Measurements from ENCODE around the gene RAB7A.
"Not testable (repeated sequence)": the region's sequence is repeated elsewhere in the genome, so short reads cannot be mapped to it uniquely, and the experiment has no call there.

Gene RAB7A

DNA sequence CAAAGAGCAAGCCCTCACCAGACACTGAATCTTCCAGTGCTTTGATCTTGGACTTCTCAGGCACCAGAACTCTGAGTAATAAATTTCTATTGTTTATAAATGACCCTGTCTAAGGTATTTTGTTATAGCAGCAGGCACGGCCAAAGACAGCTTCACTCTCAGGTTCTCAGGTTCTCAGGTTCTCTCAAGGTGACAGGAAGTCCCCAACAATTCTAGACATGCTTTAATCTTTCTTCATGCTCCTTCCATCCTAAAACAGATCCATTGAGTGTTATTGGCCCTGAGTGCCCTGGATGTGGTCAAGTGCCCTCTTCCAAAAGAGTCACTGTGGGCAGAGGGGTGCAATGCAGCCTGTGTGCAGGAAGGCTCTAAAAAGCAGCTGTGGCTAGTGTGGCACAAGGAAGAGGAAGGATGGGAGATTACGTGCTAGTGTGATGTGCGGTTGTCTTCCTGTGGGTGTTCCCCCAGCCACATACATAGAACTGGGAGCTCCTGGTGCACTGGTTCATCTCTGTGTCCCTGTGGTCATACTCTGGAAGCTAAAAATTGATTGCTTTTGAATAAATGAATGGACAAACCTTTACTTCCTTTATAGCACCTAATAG, 11.0 kb upstream of the RAB7A start:
- FAIRE-seq (peak; percentile 78), DNase-seq (ENCODE audit: insufficient read length) (no peak)
- TF ChIP-seq TAF1 (IDR thresholded peaks at IDR 0.05; ENCODE audit: borderline replicate concordance, low read depth, low read length) (no peak), POLR2AphosphoS5 (IDR thresholded peaks at IDR 0.05; ENCODE audit: low read depth, low read length) (no peak), POLR2A (IDR thresholded peaks at IDR 0.05; ENCODE audit: low read depth, low read length) (no peak)

DNA sequence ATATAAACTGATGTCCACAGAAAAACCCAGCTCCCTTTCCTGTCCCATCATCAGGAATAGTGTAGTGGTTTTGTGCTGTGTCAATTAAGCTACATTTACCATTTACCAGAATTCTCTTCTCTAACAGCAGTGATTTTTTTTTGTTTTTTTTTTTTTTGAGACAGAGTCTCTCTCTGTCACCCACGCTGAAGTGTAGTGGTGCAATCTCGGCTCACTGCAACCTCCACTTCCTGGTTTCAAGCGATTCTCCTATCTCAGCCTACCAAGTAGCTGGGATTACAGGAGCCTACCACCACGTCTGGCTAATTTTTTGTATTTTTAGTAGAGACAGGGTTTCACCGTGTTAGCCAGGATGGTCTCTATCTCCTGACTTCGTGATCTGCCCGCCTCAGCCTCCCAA, 7.1 kb upstream of the RAB7A start:
- DNase-seq (ENCODE audit: insufficient read length); FAIRE-seq: not testable (repeated sequence)

DNA sequence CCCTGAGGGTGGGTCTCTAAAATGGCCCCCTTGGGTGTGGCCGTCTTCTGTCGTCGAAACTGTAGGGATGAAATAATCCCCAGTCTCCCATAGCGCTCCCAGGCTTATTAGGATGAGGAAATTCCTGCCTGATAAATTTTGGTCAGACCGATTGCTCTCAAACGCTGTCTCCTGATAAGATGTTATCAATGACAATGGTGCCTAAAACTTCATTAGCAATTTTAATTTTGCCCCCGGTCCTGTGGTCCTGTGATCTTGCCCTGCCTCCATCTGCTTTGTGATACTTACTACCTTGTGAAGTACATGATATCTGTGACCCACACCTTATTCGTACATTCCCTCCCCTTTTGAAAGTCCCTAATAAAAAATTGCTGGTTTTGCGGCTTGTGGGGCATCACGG, 5.1 kb upstream of the RAB7A start:
- FAIRE-seq (no peak), DNase-seq (ENCODE audit: insufficient read length) (no peak)
- TF ChIP-seq TAF1 (IDR thresholded peaks at IDR 0.05; ENCODE audit: borderline replicate concordance, low read depth, low read length) (no peak), POLR2AphosphoS5 (IDR thresholded peaks at IDR 0.05; ENCODE audit: low read depth, low read length) (no peak), POLR2A (IDR thresholded peaks at IDR 0.05; ENCODE audit: low read depth, low read length) (no peak)

DNA sequence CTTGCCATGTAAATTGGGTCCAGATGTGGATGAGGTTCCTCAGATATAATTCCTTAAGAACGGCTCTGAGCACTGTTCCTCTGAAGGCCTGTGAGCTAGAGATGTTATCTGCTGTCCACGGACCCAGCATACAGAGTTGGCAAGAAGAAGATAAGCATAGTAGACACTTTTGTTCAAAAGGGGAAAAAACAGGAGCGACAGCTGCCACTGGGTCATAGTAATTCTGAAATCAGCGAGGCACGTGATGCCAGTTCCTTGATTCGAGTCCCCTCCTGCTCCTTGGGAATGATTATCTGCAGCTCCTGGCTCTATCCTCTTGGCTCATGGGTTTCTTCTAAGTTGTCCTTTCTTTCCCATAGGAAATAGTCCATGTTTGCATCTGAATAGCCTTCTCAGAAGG, 2.5 kb upstream of the RAB7A start:
- FAIRE-seq: no peak
- DNase-seq (ENCODE audit: insufficient read length): no peak
- TF ChIP-seq TAF1 (IDR thresholded peaks at IDR 0.05; ENCODE audit: borderline replicate concordance, low read depth, low read length) (no peak), POLR2A (IDR thresholded peaks at IDR 0.05; ENCODE audit: low read depth, low read length) (no peak), POLR2AphosphoS5 (IDR thresholded peaks at IDR 0.05; ENCODE audit: low read depth, low read length) (no peak)

DNA sequence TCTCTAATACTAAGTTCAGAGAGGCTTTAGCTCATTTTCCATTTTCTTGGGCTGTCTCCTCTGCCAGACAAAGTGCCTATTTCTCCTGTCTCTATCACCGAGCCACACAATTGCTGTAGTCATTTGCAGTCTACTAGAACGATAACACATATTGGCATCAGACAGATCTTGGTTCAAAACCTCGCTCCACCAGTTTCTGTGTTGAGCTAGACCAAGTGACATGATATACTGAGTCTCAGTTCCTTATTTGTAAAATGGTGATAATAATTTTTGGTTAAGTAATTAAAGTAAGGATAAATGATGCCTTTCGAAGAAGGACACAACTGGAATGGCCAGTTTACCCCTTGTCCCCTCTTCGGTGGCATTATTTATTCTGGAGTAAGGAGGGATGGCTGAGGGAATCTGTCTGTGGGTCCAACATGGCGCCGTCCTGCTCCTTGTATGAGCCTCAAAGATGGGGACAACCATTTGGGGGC, 398 bp upstream of the RAB7A start:
- no peak for DNase-seq (ENCODE audit: insufficient read length)
- TF ChIP-seq POLR2A (IDR thresholded peaks at IDR 0.05; ENCODE audit: low read depth, low read length): no peak
- no peak for TF ChIP-seq TAF1 (IDR thresholded peaks at IDR 0.05; ENCODE audit: borderline replicate concordance, low read depth, low read length)
- no peak for TF ChIP-seq POLR2AphosphoS5 (IDR thresholded peaks at IDR 0.05; ENCODE audit: low read depth, low read length)
- FAIRE-seq: no peak

DNA sequence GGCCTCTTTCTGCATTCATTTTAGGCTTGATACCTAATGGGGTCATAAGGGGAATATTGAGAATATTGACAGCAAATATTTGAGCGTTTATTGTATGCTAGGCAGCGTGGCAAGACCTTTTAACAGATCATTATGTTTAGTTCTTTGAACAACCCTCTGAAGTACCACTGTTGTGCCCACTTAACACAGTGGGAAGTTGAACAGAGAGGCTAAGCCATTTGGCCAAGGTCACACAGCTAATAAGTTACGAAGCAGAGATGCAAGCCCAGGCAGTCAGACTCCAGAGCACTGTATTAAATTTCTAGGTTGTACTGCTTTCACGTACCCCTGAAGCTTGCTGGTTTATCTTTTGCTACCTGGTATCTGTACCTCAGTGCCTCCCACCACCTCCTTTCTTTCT, 1.1 kb downstream of the RAB7A start:
- TF ChIP-seq TAF1 (IDR thresholded peaks at IDR 0.05; ENCODE audit: borderline replicate concordance, low read depth, low read length): no peak
- no peak for TF ChIP-seq POLR2A (IDR thresholded peaks at IDR 0.05; ENCODE audit: low read depth, low read length)
- TF ChIP-seq POLR2AphosphoS5 (IDR thresholded peaks at IDR 0.05; ENCODE audit: low read depth, low read length): no peak
- DNase-seq (ENCODE audit: insufficient read length) (no peak), FAIRE-seq (no peak)

DNA sequence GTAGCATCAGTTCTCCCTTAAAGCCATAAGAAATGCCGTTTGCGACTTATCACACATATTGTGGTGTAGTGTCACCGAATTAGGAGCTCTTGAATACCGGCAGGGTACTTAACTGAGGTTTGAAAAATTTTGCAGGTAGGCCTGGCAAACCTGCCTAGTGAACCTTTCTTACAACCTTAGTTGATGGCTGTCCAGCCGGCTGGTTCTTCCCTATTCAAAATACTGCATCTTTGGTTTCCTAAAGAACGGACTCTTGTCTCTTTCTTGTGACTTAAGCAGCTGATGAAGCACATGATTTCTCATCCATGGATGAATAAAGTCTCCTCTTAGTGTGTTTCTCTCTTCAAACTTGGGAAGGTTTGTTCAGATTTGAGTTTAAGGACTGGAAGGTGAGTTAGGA, 1.5 kb downstream of the RAB7A start:
- no peak for FAIRE-seq
- DNase-seq (ENCODE audit: insufficient read length): no peak

DNA sequence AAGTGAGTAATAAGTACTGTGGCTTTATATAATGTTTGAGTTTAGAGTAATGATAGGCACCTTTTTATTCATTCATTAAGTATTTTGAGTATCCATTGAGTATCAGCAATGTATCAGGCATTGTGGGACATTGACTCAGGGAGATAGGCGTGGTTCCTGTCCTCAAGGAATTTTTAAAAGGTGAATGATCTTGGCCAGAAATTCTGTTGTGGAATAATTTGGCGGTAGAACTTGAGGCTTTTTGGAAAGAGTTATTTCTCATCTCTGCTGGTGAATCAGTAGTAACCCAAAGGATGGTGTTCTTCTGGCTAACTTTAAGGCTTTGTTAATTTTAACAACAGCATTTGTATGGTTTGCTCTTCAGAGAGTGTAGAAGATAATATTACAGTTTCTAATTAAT, 2.0 kb downstream of the RAB7A start:
- TF ChIP-seq POLR2A (IDR thresholded peaks at IDR 0.05; ENCODE audit: low read depth, low read length) (no peak), POLR2AphosphoS5 (IDR thresholded peaks at IDR 0.05; ENCODE audit: low read depth, low read length) (no peak), TAF1 (IDR thresholded peaks at IDR 0.05; ENCODE audit: borderline replicate concordance, low read depth, low read length) (no peak)
- DNase-seq (ENCODE audit: insufficient read length) (no peak), FAIRE-seq (no peak)

More for the DNA sequence above, 1.5 kb downstream of the RAB7A start:
- no peak for TF ChIP-seq TAF1 (IDR thresholded peaks at IDR 0.05; ENCODE audit: borderline replicate concordance, low read depth, low read length)
- TF ChIP-seq POLR2AphosphoS5 (IDR thresholded peaks at IDR 0.05; ENCODE audit: low read depth, low read length): no peak
- TF ChIP-seq POLR2A (IDR thresholded peaks at IDR 0.05; ENCODE audit: low read depth, low read length): no peak

DNA sequence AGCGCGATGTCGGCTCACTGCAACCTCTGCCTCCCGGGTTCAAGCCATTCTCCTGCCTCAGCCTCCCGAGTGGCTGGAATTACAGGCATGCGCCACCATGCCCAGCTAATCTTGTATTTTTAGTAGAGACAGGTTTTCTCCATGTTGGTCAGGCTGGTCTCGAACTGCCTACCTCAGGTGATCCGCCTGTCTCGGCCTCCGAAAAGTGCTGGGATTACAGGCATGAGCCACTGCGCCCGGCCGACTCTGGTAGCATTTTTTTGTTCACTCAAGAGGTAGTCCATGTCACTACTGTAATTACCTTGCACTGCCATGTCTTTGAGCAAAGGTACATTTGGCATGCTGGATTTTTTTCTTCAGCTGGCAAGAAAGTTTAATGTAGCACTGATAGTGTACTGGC, 2.5 kb downstream of the RAB7A start:
- DNase-seq (ENCODE audit: insufficient read length); FAIRE-seq: not testable (repeated sequence)

DNA sequence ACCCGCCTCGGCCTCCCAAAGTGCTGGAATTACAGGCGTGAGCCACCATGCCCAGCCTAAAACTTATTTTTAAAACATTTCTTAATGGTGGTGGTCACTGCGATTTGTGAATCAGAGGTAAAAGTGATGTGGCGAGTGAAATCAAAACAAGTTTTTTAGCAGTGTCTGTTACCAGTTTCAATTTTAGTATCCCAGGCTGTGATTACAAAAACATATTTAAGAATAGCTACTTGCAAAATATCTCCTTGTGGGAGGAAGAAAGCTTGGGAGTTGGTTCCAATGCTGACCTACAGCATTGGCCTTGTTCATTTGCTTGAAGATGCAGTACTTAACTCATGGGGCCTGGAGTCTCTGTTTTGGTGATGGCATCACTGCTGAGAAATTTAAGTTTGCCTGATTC, 4.5 kb downstream of the RAB7A start:
- DNase-seq (ENCODE audit: insufficient read length): no peak
- no peak for TF ChIP-seq TAF1 (IDR thresholded peaks at IDR 0.05; ENCODE audit: borderline replicate concordance, low read depth, low read length)
- no peak for TF ChIP-seq POLR2AphosphoS5 (IDR thresholded peaks at IDR 0.05; ENCODE audit: low read depth, low read length)
- TF ChIP-seq POLR2A (IDR thresholded peaks at IDR 0.05; ENCODE audit: low read depth, low read length): no peak
- no peak for FAIRE-seq

DNA sequence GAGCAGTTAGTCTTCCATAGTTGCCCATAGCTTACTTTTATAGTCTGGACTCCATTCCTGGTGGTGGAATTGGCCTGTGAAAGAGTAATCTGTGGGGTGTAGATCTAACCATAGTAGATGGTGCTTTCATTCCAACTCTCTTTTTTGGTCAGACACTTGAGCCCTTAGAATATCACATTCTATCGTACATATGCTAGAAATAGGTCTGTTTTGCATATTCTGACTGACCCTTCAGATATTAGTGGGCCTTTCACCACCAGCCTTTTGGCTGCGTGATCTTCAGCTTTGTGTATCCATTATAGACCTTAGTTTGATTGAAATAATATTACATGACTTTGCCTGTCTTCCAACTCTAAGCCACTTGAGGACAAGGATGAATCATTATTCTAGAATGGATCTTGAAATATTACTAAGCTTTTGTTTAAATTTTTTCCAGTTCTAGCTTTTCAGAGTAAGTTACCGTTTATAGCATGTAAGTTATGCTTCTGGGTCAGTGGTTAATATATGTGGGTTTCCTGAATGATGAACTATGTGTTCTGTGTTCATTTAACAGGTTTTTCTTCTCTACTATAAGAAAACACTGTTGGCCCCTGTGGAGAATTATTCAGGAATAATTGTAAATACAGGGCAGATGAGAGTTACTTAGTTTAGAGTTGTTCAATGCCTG, 8.7 kb downstream of the RAB7A start:
- FAIRE-seq (peak; percentile 73), DNase-seq (ENCODE audit: insufficient read length) (no peak)
- TF ChIP-seq POLR2AphosphoS5 (IDR thresholded peaks at IDR 0.05; ENCODE audit: low read depth, low read length) (no peak), POLR2A (IDR thresholded peaks at IDR 0.05; ENCODE audit: low read depth, low read length) (no peak), TAF1 (IDR thresholded peaks at IDR 0.05; ENCODE audit: borderline replicate concordance, low read depth, low read length) (no peak)

DNA sequence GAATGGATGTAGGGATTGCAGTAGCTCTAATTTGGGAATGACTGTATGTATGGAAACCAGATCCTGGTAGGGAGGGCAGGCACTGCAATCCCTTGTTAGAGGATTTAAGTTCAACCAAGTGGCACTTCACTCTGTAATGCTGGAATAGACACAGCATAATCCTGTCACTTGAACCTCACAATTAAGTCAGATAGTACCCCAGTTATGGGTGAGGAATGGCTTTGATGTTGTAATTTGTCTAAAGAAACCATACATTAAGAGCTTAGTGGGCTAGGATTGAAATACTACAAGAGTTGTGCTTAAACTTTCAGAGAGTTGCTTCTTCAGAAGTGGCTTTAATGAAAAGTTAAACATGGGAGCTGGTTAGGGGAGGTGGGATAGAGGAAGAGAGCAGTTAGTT, 9.3 kb downstream of the RAB7A start:
- TF ChIP-seq POLR2A (IDR thresholded peaks at IDR 0.05; ENCODE audit: low read depth, low read length) (no peak), TAF1 (IDR thresholded peaks at IDR 0.05; ENCODE audit: borderline replicate concordance, low read depth, low read length) (no peak), POLR2AphosphoS5 (IDR thresholded peaks at IDR 0.05; ENCODE audit: low read depth, low read length) (no peak)
- no peak for DNase-seq (ENCODE audit: insufficient read length)
- peak; percentile 44 for FAIRE-seq

All from GM12892 (cell line).